Ramos (cell line): Measurements from ENCODE around the gene PALLD.
"Not testable (repeated sequence)": the region's sequence is repeated elsewhere in the genome, so short reads cannot be mapped to it uniquely, and the experiment has no call there.

Experiments used
- in situ Hi-C: fragments of 300-500 bp; cut with MboI; formaldehyde crosslinking; loops from one replicate; pipeline ENCODE4 v1.14.3; 2022; ENCODE audit warnings: low sequenced_read_pairs; ENCODE audit not compliant: unreplicated experiment

Gene PALLD

GRCh38 chr4:168945291-168945690, 448.4 kb downstream of the PALLD start:
- in situ Hi-C loops, result no loop called here

GRCh38 chr4:168952821-168953246, 456.0 kb downstream of the PALLD start:
- in situ Hi-C loops, result not testable (repeated sequence)

DNA sequence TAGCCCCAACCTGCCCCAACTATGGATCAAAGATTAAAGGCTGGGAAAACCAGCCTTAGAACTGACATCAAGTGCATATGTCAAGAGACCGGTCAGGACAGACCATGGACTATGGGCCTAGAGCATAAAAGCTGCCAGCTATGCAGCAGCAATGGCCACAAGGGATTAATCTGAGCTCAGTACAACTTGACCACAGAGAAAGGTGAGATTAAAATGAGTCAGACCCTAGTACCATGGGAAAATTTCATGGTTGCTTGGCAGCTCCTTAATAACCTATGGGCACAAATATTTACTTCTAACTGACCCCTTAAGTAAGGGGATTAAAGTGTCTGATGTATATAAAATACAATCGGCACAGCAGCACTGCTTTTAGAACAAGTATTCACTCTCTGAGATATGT, 458.8 kb downstream of the PALLD start:
- in situ Hi-C loops, result no loop called here

- in situ Hi-C loops, result no loop called here
Measured at GRCh38 chr4:168960716-168961115, 463.9 kb downstream of the PALLD start.

DNA sequence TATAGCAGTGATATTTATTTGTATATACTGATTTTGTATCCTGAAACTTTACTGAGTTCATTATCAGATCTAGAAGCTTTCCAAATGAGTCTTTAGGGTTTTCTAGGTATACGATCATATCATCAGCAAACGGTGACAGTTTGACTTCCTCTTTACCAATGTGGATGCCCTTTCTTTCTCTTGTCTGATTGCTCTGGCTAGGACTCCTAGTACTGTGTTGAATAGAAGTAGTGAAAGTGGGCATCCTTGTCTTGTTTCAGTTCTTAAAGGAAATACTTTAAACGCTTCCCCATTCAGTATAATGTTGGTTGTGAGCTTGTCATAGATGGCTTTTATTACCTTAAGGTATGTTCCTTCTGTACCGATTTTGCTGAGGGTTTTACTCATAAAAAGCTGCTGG, 475.7 kb downstream of the PALLD start:
- in situ Hi-C loops, result no loop called here
